Right atrium auricular region (tissue), 2 donors: ENCODE results near the gene NDC80. TPM values are rescaled to one million over a fixed set of nuclear protein-coding genes. Genes with fewer than 3 reads are reported as not detected.
"Not testable (repeated sequence)": the region's sequence is repeated elsewhere in the genome, so short reads cannot be mapped to it uniquely, and the experiment has no call there.

Experiments used
- DNase-seq: peaks from one replicate; pipeline ENCODE4 v3.0.0-alpha.2; 2019; ENCODE audit warnings: low spot score
- H3K27ac ChIP-seq, 2 donors: fragments of 200-600 bp; sonication (generic); 1 replicate in 1 of 2; 2 replicates in 1 of 2; pipeline ENCODE4 v1.5.1; 2016 to 2019
- H3K27me3 ChIP-seq, 2 donors: fragments of 200-600 bp; sonication (generic); one replicate each; pipeline versions ENCODE4 v1.5.1 to v1.6.0; 2017 to 2019
- H3K36me3 ChIP-seq: fragments of 200-600 bp; sonication (generic); one replicate; pipeline ENCODE4 v1.5.1; 2016
- H3K4me1 ChIP-seq, 2 donors: fragments of 200-600 bp; sonication (generic); one replicate each; pipeline versions ENCODE4 v1.5.1 to v1.6.0; 2017 to 2019
- H3K4me3 ChIP-seq, 2 donors: fragments of 200-600 bp; sonication (generic); 1 replicate in 1 of 2; 2 replicates in 1 of 2; pipeline ENCODE4 v1.5.1; 2017 to 2019; ENCODE audit warnings: mild to moderate bottlenecking in 1 of 2, moderate library complexity in 1 of 2
- H3K9me3 ChIP-seq, 2 donors: fragments of 200-600 bp; sonication (generic); one replicate each; pipeline ENCODE4 v1.5.1; 2019
- total RNA-seq, 2 donors: library from RNA; depleted of rRNA; stranded (reverse); fragments of >200 nt; gene quantifications; one replicate each; pipeline ENCODE4 v1.1.0, GENCODE V29; 2016
- TF ChIP-seq, protein P1 (sequence below), 2 donors: fragments of 200-600 bp; sonication (generic); IDR thresholded peaks; one replicate each; pipeline ENCODE4 v1.5.1; 2019; ENCODE audit warnings: antibody characterized with exemption in 2 of 2

NDC80 gene
- total RNA-seq, 2 donors from 2014 or later = 0.74 TPM; not detected in 1

DNA sequence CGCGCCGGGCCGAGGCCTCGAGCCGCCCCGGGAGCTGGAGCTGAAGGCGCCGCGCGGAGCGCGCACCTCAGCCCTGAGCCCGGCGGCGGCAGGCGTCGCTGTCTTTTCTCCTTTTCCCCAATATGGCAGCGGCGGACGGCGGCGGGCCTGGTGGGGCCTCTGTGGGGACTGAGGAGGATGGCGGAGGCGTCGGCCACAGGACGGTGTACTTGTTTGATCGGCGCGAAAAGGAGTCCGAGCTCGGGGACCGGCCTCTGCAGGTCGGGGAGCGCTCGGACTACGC, 84.5 kb downstream of the NDC80 start:
- Histone ChIP-seq H3K27ac (peak overlapping the region; percentile 99), H3K4me1 (peaks cover 0 to 24% of the 10 kb centered on the region in 2 donors)
- DNase-seq = no peak

DNA sequence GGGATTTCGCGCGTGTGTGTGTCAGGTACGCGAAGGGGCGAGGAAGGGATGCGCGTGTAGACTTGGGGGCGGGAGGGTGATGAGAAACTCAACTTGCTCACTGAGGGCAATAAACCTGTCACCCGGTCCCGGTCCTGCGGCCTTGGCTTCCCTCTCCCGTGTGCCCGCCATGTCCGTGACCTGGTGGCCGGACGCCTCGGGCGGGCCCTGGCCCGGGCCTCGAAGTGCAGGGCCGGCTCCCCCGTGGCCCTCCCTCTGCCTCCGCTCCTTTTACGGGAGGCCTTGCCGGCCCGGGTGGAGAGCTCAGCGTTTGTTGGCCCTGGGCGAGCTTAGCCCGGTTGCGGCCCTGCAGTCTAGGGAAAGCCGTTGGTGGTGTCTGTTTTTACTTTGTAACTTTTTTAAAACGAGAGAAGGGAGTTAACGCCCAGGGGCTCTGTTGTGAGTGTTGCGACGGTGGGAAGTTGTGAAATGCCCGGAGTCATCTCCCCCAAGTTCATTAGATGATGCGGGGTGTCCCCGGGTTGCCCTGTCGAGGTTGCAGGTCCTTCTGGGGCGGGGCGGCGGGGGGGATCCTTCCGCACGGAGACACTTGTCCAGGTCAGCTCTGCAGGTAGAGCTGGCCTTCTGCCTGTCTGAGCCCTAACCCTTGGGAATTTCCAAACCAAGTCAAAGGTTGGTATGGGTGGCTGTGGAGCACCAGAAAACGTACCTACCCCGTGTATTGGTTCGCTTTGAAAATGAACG, 85.1 kb downstream of the NDC80 start:
- no peaks in the 10 kb centered on the region for H3K36me3 ChIP-seq
- H3K4me3 ChIP-seq = peak overlapping the region; percentile 62 to 95
- DNase-seq = no peak
- peaks cover 0 to 24% of the 10 kb centered on the region in 2 donors for H3K4me1 ChIP-seq
- no peaks in the 10 kb centered on the region for H3K9me3 ChIP-seq
- no peaks in the 10 kb centered on the region for H3K27me3 ChIP-seq
- peak overlapping the region; percentile 99 for H3K27ac ChIP-seq
- TF ChIP-seq, protein P1, sequence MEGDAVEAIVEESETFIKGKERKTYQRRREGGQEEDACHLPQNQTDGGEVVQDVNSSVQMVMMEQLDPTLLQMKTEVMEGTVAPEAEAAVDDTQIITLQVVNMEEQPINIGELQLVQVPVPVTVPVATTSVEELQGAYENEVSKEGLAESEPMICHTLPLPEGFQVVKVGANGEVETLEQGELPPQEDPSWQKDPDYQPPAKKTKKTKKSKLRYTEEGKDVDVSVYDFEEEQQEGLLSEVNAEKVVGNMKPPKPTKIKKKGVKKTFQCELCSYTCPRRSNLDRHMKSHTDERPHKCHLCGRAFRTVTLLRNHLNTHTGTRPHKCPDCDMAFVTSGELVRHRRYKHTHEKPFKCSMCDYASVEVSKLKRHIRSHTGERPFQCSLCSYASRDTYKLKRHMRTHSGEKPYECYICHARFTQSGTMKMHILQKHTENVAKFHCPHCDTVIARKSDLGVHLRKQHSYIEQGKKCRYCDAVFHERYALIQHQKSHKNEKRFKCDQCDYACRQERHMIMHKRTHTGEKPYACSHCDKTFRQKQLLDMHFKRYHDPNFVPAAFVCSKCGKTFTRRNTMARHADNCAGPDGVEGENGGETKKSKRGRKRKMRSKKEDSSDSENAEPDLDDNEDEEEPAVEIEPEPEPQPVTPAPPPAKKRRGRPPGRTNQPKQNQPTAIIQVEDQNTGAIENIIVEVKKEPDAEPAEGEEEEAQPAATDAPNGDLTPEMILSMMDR (IDR thresholded peaks at IDR 0.05) = no peak

More for the DNA sequence above, 84.5 kb downstream of the NDC80 start:
- Histone ChIP-seq H3K4me3 (peak overlapping the region; percentile 62 to 95), H3K9me3 (no peaks in the 10 kb centered on the region), H3K27me3 (no peaks in the 10 kb centered on the region), H3K36me3 (no peaks in the 10 kb centered on the region)
- TF ChIP-seq, protein P1 (IDR thresholded peaks at IDR 0.05) = no peak

DNA sequence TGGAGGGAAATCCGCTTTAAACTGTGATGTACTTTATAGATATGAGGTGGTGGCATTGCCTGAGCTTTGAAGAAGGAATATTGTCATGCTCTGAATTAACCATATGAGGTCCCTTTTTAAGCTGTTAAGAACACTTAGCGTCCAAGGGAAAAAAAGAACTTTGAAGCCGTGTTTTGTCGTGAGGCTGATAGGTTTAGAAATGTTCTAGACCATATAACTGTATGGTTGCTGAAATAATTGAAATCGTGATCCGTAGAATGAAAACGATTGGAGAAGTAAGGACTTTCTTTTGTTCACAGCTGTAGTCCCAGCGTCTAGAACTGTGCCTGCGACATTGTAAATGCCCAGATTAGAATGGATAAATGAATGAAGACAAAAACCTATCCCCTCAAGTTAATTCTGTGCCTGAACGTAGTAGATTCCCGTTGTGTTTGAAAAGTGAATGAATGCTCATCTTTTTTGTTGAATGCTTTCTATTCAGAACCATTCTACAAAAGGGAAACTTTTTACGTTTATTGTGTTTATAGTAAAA, 85.7 kb downstream of the NDC80 start:
- no peak for DNase-seq
- H3K4me3 ChIP-seq = peak overlapping the region; percentile 62 to 95

DNA sequence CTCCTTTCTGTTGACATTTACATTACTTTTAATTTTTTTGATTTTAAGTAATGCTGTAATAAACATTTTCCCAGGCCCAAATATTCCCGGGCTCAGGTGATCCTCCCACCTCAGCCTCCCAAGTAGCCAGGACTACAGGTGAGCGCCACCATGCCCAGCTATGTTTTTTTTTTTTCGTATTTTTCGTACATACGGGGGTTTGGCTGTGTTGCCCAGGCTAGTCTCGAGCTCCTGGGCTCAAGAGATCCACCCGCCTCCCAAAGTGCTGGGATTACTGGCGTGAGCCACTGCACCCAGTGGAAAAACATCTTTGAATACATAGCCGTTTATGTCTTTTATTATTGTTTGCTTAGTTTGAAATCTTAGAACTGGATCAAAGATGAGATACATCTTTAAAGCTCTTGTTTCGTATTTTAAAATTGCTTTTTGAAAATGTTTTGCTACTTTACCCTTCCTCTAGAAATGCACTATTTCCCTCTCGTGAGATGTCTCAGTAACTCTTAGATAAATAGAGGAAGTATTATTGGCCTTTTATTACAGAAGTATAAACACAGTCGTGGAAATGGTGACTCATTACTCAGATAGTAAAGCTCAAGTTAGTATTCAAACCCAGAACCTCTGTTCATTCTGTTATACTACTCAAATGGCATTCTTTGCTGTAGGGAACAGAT, 86.6 kb downstream of the NDC80 start:
- no peak for DNase-seq
- H3K4me3 ChIP-seq = no peak overlapping the region
- no peaks in the 10 kb centered on the region for H3K27me3 ChIP-seq
- TF ChIP-seq, protein P1 (IDR thresholded peaks at IDR 0.05) = no peak
- H3K36me3 ChIP-seq = no peaks in the 10 kb centered on the region
- H3K4me1 ChIP-seq = peaks cover 0 to 24% of the 10 kb centered on the region in 2 donors
- peak overlapping the region; percentile 2 to 99 for H3K27ac ChIP-seq
- H3K9me3 ChIP-seq = no peaks in the 10 kb centered on the region

More for the DNA sequence above, 85.7 kb downstream of the NDC80 start:
- Histone ChIP-seq H3K27me3 (no peaks in the 10 kb centered on the region), H3K4me1 (peaks cover 0 to 24% of the 10 kb centered on the region in 2 donors), H3K9me3 (no peaks in the 10 kb centered on the region), H3K27ac (peak overlapping the region; percentile 99), H3K36me3 (no peaks in the 10 kb centered on the region)
- TF ChIP-seq, protein P1 (IDR thresholded peaks at IDR 0.05) = no peak

DNA sequence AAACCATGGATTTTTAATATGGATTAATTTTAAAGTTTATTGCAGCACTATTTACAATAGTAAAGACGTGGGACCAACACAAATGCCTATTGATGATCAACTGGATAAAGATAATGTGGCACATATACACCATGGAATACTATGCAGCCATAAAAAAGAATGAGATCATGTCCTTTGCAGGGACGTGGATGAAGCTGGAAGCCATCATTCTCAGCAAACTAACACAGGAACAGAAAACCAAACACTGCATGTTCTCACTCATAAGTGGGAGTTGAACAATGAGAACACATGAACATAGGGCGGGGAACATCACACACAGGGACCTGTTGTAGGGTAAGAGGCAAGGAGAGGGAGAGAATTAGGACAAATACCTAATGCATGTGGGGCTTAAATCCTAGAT, 89.5 kb downstream of the NDC80 start:
- not testable (repeated sequence) for H3K9me3 ChIP-seq, H3K27me3 ChIP-seq, DNase-seq, H3K36me3 ChIP-seq, H3K27ac ChIP-seq, H3K4me3 ChIP-seq
- peaks cover 0 to 22% of the 10 kb centered on the region in 2 donors for H3K4me1 ChIP-seq

DNA sequence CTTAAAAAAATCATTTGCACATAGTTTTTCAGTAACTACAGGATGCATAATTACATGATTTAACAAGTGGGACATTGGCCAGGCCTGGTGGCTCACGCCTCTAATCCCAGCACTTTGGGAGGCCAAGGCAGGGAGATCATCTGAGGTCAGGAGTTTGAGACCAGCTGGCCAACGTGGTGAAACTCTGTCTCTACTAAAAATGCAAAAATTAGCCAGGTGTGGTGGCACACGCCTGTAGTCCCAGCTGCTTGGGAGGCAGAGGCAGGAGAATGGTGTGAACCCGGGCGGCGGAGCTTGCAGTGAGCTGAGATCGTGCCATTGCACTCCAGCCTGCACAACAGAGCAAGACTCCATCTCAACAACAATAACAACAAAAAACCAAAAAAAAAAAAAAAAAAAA, 90.9 kb downstream of the NDC80 start:
- not testable (repeated sequence) for H3K4me3 ChIP-seq, H3K9me3 ChIP-seq, H3K27me3 ChIP-seq, H3K36me3 ChIP-seq, H3K27ac ChIP-seq, DNase-seq
- peaks cover 0 to 19% of the 10 kb centered on the region in 2 donors for H3K4me1 ChIP-seq
